Subcutaneous abdominal adipose tissue (tissue), 5 donors: ENCODE data around the gene NSMCE1.

Source experiments
- H3K27ac ChIP-seq: one replicate; pipeline ENCODE4 v1.7.0; 2013; ENCODE audit warnings: low read depth, mild to moderate bottlenecking, inconsistent platforms, low read length, moderate library complexity
- H3K27me3 ChIP-seq, 5 donors: one replicate each; pipeline ENCODE4 v1.7.0; 2013; ENCODE audit warnings: low read length in 5 of 5, inconsistent platforms in 1 of 5; ENCODE audit not compliant: control insufficient read depth in 5 of 5, insufficient read depth in 4 of 5
- H3K36me3 ChIP-seq, 5 donors: one replicate each; pipeline ENCODE4 v1.7.0; 2013; ENCODE audit warnings: low read length in 5 of 5; ENCODE audit not compliant: control insufficient read depth in 5 of 5, insufficient read depth in 5 of 5
- H3K4me1 ChIP-seq, 5 donors: one replicate each; pipeline ENCODE4 v1.7.0; 2013; ENCODE audit warnings: low read length in 5 of 5, mild to moderate bottlenecking in 3 of 5, moderate library complexity in 1 of 5; ENCODE audit not compliant: control insufficient read depth in 5 of 5, insufficient read depth in 5 of 5
- H3K4me3 ChIP-seq, 5 donors: one replicate each; pipeline ENCODE4 v1.7.0; 2013; ENCODE audit warnings: low read length in 5 of 5, low read depth in 1 of 5
- H3K9ac ChIP-seq, 5 donors: one replicate each; pipeline ENCODE4 v1.7.0; 2013; ENCODE audit warnings: low read length in 5 of 5, mild to moderate bottlenecking in 4 of 5, moderate library complexity in 3 of 5
- H3K9me3 ChIP-seq, 5 donors: one replicate each; pipeline ENCODE4 v1.7.0; 2013; ENCODE audit warnings: low read length in 5 of 5; ENCODE audit not compliant: control insufficient read depth in 5 of 5
- donor health status: healthy.
- donor health status: healthy.
- donor health status: healthy.
- donor health status: healthy.
- donor health status: healthy.

The NSMCE1 gene, protein sequence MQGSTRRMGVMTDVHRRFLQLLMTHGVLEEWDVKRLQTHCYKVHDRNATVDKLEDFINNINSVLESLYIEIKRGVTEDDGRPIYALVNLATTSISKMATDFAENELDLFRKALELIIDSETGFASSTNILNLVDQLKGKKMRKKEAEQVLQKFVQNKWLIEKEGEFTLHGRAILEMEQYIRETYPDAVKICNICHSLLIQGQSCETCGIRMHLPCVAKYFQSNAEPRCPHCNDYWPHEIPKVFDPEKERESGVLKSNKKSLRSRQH

DNA sequence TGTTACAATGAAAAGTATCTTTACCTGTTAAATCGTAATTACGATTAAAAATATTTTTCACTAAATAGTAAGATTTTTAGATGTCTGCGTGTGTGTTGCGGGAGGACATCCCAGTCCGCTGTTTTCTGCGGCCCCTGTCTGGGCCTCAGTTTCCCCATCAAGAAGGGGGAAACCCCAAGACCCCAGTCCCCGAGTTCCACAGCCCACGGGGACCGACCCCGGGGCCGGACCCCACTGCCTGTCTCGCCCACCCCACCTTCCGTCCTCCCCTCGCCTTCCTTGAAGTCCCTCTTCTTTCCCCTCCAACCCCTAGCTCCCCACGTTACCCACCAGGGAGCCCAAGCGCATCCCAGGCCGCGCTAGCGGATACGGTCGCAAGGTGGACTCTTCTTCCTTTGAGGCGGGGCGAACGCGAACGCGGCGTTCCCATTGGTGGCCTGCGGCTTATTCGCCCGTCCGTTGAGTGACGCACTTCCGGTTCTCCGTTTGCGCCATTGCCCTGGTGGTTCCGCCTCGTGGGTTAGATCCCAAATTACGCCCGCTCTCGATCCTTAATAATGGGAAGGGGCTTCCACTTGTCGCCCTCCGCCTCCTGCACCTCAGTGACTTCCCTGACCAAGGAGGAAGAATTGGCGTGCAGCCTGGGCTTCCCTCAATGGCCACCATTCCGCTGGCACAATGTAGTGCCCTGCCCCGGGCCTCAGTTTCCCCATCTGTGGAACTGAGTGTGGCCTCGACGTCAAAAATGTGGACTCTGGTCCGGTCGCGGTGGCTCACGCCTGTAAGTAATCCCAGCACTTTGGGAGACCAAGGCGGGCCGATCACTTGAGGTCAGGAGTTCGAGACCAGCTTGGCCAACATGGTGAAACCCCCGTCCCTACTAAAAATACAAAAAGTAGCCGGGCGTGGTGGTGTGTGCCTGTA, at the start of gene NSMCE1:
Gene NSMCE1 (minus strand): TSS at position 397 of the 924 bp plus-strand sequence. CDS start 11,202 bp downstream, outside the sequence.
- Histone ChIP-seq H3K36me3 (no peaks in the 10 kb centered on the region), H3K4me3 (peak within 1 kb of the TSS; percentile 86 to 98 (median 94)), H3K27me3 (no peaks in the 10 kb centered on the region), H3K9ac (peak within 1 kb of the TSS; percentile 39 to 97 (median 81)), H3K9me3 (no peaks in the 10 kb centered on the region), H3K4me1 (peaks cover 0 to 16% (median 12%) of the 10 kb centered on the region in 5 donors), H3K27ac (peak within 1 kb of the TSS; percentile 75)

DNA sequence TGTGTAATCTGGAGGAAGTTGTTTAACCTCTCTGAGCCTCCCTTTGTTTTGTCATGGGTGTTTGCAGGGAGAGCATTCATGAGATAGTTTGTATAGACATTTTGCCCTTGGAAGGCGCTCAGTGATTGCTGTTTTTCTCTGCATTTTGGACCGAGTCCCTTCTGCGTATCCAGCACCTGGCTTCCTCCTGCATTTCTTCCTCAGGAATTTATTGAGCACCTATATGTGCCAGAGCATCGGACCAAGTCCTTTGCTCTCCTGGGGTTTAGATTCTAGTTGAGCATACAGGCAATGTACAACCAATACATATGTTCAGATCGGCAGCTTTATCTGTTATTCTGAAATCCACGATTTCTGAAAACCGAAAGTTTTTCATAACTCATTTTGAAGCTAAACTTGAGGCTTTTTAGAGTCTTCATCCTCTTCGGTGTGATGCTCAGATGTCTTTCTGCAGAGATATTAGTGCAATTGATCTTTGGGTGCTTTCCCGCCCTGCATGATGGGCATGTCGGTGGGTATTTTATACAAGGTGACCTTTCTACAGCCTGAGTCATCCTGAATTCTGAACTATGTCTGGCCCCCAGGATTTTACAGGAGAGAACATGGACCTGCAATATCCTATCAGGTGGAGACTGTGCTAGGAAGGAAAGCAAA, 49.3 kb upstream of the NSMCE1 start:
- Histone ChIP-seq H3K36me3 (peaks cover 0 to 4% (median 0%) of the 10 kb centered on the region in 5 donors), H3K4me3 (no peak overlapping the region), H3K9me3 (no peaks in the 10 kb centered on the region), H3K9ac (no peak overlapping the region), H3K4me1 (peaks cover 9 to 72% (median 41%) of the 10 kb centered on the region in 5 donors), H3K27me3 (peaks cover 0 to 8% (median 2%) of the 10 kb centered on the region in 5 donors), H3K27ac (peak overlapping the region; percentile 37)

DNA sequence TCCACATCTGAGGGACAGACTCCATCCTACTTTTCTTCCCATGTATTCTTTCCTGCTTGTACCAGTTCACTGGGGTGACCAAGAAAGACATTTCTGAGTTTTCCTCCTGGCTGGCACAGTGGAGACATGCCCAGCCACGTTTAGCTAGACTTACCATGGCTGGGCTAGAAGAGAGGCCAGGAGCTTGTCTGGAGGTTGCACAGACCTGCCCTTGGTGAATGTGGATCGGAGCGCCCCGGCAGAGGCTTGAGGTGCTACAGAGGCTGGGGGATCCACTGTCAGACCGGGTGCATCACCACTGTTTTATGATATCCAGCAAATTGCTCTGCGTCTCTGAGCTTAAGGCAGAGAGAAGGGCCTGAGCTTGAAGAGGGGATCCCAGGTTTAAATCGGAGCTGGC, 48.7 kb upstream of the NSMCE1 start:
- Histone ChIP-seq H3K9ac (no peak overlapping the region), H3K9me3 (no peaks in the 10 kb centered on the region), H3K36me3 (peaks cover 0 to 4% (median 0%) of the 10 kb centered on the region in 5 donors), H3K27ac (peak overlapping the region; percentile 37), H3K4me3 (no peak overlapping the region), H3K4me1 (peaks cover 9 to 72% (median 42%) of the 10 kb centered on the region in 5 donors), H3K27me3 (peaks cover 0 to 9% (median 6%) of the 10 kb centered on the region in 5 donors)

DNA sequence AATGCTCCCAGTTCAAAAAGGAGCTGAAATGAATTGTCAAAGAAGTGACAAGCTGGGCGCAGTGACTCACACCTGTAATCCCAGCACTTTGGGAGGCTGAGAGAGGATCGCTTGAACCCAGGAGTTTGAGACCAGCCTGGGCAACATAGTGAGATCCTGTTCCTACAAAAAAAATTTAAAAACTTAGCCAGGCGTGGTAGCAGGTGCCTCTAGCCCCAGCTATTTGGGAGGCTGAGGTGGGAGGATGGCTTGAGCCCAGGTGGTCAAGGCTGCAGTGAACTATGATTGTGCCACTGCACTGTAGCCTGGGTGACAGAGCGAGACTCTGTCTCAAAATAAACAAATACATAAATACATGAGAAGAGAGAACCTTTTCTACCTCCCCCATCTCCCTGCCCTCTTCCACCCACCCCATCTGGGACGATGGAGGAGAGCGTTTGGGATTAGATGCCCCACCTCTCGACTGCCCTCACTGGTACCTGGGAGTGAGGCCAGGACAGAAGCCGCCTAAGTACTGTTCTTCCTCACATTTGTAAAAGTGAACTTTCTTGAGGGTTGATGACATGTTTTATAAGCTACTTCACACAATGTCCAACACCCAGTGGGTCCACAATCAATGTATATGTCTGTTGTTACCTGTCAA, 47.6 kb upstream of the NSMCE1 start:
- H3K9me3 ChIP-seq, result no peaks in the 10 kb centered on the region
- H3K27me3 ChIP-seq, result peaks cover 0 to 15% (median 7%) of the 10 kb centered on the region in 5 donors
- peaks cover 9 to 68% (median 42%) of the 10 kb centered on the region in 5 donors for H3K4me1 ChIP-seq
- peak overlapping the region in 2 of 5 donors; percentile 70 to 79 for H3K4me3 ChIP-seq
- H3K36me3 ChIP-seq, result peaks cover 0 to 4% (median 0%) of the 10 kb centered on the region in 5 donors
- peak overlapping the region in 2 of 5 donors; percentile 51 to 64 for H3K9ac ChIP-seq
- H3K27ac ChIP-seq, result peak overlapping the region; percentile 41

DNA sequence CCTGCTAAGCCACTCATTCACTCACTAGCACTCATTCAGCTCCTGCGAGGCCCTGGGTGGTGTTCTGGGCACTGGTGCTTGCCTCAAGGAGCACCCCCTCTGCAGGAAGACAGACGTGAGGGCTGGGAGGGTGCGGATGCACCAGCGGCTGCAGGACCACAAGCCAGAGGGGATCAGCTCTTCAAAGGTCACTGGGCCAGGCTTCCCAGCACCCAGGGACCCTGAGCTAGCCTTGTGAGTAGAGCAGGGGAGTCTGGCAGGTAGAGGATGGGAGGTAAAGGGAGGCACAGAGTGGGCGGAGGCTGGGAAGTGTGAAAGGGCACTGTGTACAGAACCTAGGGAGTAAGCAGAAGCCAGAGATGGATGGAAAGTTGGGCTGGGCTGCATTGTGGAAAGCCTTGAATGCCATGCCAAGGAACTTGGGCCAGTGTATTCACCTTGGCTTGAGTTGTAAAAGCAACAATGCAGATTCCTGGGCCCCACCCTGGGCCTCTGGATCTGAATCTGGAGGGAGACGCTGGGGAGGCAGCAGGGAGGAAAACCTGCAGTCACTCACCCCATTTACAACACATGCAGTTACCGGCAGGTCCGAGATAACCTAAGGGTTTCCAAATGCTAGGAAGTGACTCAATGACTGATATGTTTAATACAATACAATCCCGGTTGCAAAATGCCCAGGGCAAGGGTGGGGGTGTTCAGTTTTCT, 46.9 kb upstream of the NSMCE1 start:
- Histone ChIP-seq H3K36me3 (peaks cover 0 to 4% (median 0%) of the 10 kb centered on the region in 5 donors), H3K27me3 (peaks cover 0 to 19% (median 7%) of the 10 kb centered on the region in 5 donors), H3K4me3 (peak overlapping the region; percentile 58 to 81 (median 74)), H3K4me1 (peaks cover 9 to 65% (median 42%) of the 10 kb centered on the region in 5 donors), H3K9ac (peak overlapping the region; percentile 64 to 79 (median 69)), H3K9me3 (no peaks in the 10 kb centered on the region), H3K27ac (peak overlapping the region; percentile 74)

DNA sequence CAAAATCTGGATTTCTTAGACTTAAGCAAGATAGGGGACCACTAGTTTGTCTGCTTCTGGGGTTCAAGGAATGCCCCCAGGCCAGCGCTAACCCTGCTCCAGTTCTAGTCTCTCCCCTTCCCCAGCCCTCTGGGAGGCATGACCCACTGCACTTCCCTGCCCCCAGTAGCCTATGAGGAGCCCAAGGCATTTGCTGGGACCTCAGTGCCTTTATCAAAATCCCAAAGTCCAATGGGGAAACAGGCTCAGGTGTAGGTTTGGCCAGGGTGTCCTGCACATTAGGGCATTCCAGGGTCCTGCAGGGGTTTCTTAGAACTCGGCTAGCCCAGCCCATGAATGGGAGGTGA, 46.4 kb upstream of the NSMCE1 start:
- Histone ChIP-seq H3K36me3 (peaks cover 0 to 4% (median 0%) of the 10 kb centered on the region in 5 donors), H3K4me1 (peaks cover 9 to 61% (median 42%) of the 10 kb centered on the region in 5 donors), H3K27ac (peak overlapping the region; percentile 74), H3K9me3 (no peaks in the 10 kb centered on the region), H3K4me3 (peak overlapping the region; percentile 58 to 81 (median 74)), H3K27me3 (peaks cover 0 to 19% (median 7%) of the 10 kb centered on the region in 5 donors), H3K9ac (peak overlapping the region; percentile 26 to 79 (median 67))

DNA sequence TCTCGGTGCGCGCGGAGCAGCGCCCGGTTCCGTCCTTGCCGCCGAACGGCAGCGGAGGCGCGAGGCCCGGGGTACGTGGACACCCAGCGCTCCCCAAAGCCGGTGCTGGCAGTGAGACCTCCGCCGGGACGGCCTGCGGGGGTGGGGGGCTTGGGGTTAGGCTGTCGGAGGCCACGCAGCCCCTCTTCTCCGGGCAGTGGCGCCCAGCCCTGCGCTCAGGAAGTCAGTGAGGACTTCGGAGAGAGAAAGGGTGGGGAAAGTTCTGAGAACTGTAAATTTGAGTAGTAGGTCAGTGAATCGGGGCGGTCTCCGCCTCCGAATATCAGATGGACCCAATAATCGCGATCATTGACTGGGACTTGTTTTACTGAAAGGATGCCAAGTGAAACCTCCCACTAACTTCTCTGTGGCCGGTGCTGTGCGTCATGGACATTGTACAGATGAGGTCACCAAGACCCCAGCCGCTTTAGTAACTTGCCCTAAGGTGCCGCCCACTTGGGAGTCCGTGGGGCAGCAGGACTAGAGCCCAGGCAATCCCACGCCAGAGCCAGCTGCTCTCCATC, 45.7 kb upstream of the NSMCE1 start:
- peak overlapping the region; percentile 67 to 81 (median 74) for H3K4me3 ChIP-seq
- H3K27ac ChIP-seq, result peak overlapping the region; percentile 86
- H3K36me3 ChIP-seq, result peaks cover 0 to 3% (median 0%) of the 10 kb centered on the region in 5 donors
- H3K9me3 ChIP-seq, result no peaks in the 10 kb centered on the region
- H3K4me1 ChIP-seq, result peaks cover 9 to 59% (median 42%) of the 10 kb centered on the region in 5 donors
- H3K27me3 ChIP-seq, result peaks cover 0 to 19% (median 7%) of the 10 kb centered on the region in 5 donors
- H3K9ac ChIP-seq, result peak overlapping the region in 4 of 5 donors; percentile 78 to 92 (median 84)

DNA sequence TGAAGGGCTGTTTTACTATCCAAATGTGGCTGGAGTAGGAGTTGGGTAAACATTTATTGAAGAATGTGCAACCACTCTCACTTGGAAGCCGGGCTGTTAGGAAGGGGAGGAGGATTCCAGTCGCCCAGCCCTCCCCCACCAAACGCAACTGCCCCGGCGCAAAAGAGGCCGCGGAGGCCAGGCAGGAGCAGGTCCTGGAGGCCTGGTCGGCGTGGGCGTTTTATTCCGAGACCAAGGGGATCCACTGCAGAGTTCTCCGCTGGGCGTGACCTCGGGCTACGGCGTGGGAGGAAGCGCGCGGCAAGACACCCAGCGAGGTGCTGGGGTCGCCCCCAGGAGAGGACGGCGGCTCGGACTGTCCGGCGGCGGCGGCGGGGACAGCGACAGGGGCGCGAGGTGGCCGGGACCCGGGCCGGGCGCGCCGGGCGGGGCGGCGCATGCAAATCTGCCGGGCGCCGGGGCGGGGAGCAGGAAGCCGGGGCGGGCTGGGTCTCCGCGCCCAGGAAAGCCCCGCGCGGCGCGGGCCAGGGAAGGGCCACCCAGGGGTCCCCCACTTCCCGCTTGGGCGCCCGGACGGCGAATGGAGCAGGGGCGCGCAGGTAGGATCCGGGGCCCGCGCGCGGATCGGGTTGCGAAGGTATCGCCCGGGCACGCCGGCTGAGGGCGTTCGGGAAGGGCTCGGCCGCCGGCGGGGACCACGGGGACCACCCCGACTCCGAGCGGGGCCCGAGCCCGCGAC, 45.0 kb upstream of the NSMCE1 start, which contains the start of gene IL4R:
Gene IL4R (plus strand): TSS at position 553 of the 739 bp plus-strand sequence. CDS start 26,230 bp downstream, outside the sequence.
- H3K4me1 ChIP-seq, result peaks cover 9 to 53% (median 42%) of the 10 kb centered on the region in 5 donors
- peak within 1 kb of the TSS; percentile 86 for H3K27ac ChIP-seq
- H3K9me3 ChIP-seq, result peaks cover 0 to 5% (median 0%) of the 10 kb centered on the region in 5 donors
- H3K9ac ChIP-seq, result peak within 1 kb of the TSS; percentile 52 to 92 (median 79)
- no peaks in the 10 kb centered on the region for H3K36me3 ChIP-seq
- peak within 1 kb of the TSS; percentile 67 to 81 (median 74) for H3K4me3 ChIP-seq
- H3K27me3 ChIP-seq, result peaks cover 0 to 19% (median 7%) of the 10 kb centered on the region in 5 donors
